IPS-NIHi7 (cell line): ENCODE results near the gene PIK3CB.
A peak's percentile ranks its signal among the peaks of the same experiment; 100 is the strongest.
"Not testable (repeated sequence)": the region's sequence is repeated elsewhere in the genome, so short reads cannot be mapped to it uniquely, and the experiment has no call there.

Source experiments
- DNase-seq: peaks from one replicate; pipeline ENCODE4 v3.0.0; 2012; ENCODE audit warnings: mixed read lengths; ENCODE audit errors: extremely low spot score

PIK3CB gene

GRCh38 chr3:138806376-138807080 is 28.2 kb downstream of the PIK3CB start:
- no peak for DNase-seq

GRCh38 chr3:138803006-138803653 is 31.6 kb downstream of the PIK3CB start:
- no peak for DNase-seq

GRCh38 chr3:138802223-138802622 is 32.5 kb downstream of the PIK3CB start:
- not testable (repeated sequence) for DNase-seq

- DNase-seq = no peak
Observed at GRCh38 chr3:138801792-138802191, 32.9 kb downstream of the PIK3CB start.

GRCh38 chr3:138800248-138800647 is 34.5 kb downstream of the PIK3CB start:
- DNase-seq = no peak

GRCh38 chr3:138799822-138800221 is 34.9 kb downstream of the PIK3CB start:
- DNase-seq = no peak

GRCh38 chr3:138797508-138798038 is 37.2 kb downstream of the PIK3CB start:
- DNase-seq = no peak

- peak; percentile 36 for DNase-seq
Observed at GRCh38 chr3:138796761-138797160, 38.0 kb downstream of the PIK3CB start.

GRCh38 chr3:138786788-138787271 is 47.9 kb downstream of the PIK3CB start:
- DNase-seq = no peak

- no peak for DNase-seq
Observed at GRCh38 chr3:138785951-138786350, 48.8 kb downstream of the PIK3CB start.

GRCh38 chr3:138785362-138785857 is 49.3 kb downstream of the PIK3CB start:
- not testable (repeated sequence) for DNase-seq

- DNase-seq = no peak
Observed at GRCh38 chr3:138782755-138783154, 52.0 kb downstream of the PIK3CB start.

GRCh38 chr3:138781012-138781470 is 53.7 kb downstream of the PIK3CB start:
- no peak for DNase-seq

GRCh38 chr3:138778643-138779042 is 56.1 kb downstream of the PIK3CB start:
- no peak for DNase-seq

GRCh38 chr3:138776961-138777360 is 57.8 kb downstream of the PIK3CB start:
- DNase-seq = no peak

GRCh38 chr3:138775254-138775595 is 59.5 kb downstream of the PIK3CB start:
- DNase-seq = no peak

- DNase-seq = no peak
Observed at GRCh38 chr3:138774529-138775253, 60.0 kb downstream of the PIK3CB start.

GRCh38 chr3:138771585-138771984 is 63.1 kb downstream of the PIK3CB start:
- no peak for DNase-seq

GRCh38 chr3:138769616-138770015 is 65.1 kb downstream of the PIK3CB start:
- no peak for DNase-seq

- no peak for DNase-seq
Observed at GRCh38 chr3:138768946-138769345, 65.8 kb downstream of the PIK3CB start.

- DNase-seq = no peak
Observed at GRCh38 chr3:138768125-138768524, 66.6 kb downstream of the PIK3CB start.

GRCh38 chr3:138767498-138768104 is 67.1 kb downstream of the PIK3CB start:
- DNase-seq = no peak
